GM18873 (cell line): ENCODE results near the gene CAMK2N1.

Source experiments
- ATAC-seq: cut with Tn5 transposase; IDR thresholded peaks from one replicate; pipeline ENCODE4 v1.9.1; 2021; ENCODE audit warnings: mild to moderate bottlenecking, moderate library complexity, moderate number of reproducible peaks; ENCODE audit not compliant: unreplicated experiment, low FRiP score

Gene CAMK2N1

GRCh38 chr1:20448671-20449071, 37.3 kb downstream of the CAMK2N1 start:
- ATAC-seq, result no peak

GRCh38 chr1:20447794-20448193, 38.2 kb downstream of the CAMK2N1 start:
- no peak for ATAC-seq

- no peak for ATAC-seq
These were observed 39.2 kb downstream of the CAMK2N1 start for GRCh38 chr1:20446796-20447195.

GRCh38 chr1:20445956-20446355, 40.1 kb downstream of the CAMK2N1 start:
- no peak for ATAC-seq

- no peak for ATAC-seq
These were observed 42.1 kb downstream of the CAMK2N1 start for GRCh38 chr1:20443703-20444586.

GRCh38 chr1:20442920-20443625, 42.9 kb downstream of the CAMK2N1 start:
- no peak for ATAC-seq

GRCh38 chr1:20440785-20441200, 45.2 kb downstream of the CAMK2N1 start:
- no peak for ATAC-seq

- no peak for ATAC-seq
These were observed 46.7 kb downstream of the CAMK2N1 start for GRCh38 chr1:20439282-20439681.

- no peak for ATAC-seq
These were observed 48.4 kb downstream of the CAMK2N1 start for GRCh38 chr1:20437640-20438039.

- no peak for ATAC-seq
These were observed 53.1 kb downstream of the CAMK2N1 start for GRCh38 chr1:20432891-20433290.
